Measurements from ENCODE around the gene NPIPA2. TPM values are rescaled to one million over a fixed set of nuclear protein-coding genes. Genes with fewer than 3 reads are reported as not detected.

The NPIPA2 gene
- total RNA-seq = not detected in 2 replicates

DNA sequence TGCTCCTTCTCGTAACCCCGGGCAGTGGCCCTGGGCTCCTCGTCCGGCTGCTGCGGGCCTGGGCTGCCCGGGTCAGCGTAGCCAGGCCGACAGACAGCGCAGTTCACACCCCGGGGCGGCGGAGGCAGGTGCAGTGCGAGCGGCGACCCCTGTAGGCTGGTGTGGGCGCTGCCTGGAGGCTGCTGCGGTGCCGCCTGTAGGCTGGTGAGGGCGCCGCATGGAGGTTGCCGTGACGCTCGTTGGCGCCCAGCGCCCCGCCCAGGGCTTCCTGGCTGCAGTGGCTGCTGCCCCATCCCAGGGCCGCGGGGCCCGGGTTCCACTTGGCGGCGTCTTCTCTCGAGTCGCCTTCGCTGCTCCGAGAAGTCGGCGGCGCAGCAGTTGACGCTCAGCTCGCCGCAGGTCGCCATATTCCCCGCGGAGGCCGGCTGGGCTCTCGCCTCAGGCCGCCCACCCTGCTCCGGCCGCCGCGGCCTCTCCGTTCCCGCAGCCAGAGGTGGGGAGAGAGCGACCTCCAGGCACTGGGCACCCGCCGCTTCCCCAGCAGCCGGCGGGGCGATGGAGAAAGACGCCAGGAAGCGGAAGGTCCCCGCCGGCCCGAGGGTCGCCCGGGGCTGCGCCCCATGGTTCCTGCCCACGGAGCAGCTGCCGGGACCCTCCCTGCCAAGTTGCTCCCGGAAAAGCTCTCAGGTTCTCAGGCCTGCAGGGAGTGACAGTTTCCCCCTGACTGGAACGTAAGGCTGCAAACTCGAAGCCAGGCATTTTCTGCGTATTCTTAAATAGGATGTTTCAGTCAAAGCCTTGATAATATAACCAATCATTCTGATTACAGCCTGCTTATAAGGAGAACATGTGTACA lies at the start of gene NPIPA2:
TSS of gene NPIPA2 (plus strand) at position 261 of the 856 bp plus-strand sequence. CDS start 5,533 bp downstream, outside the sequence.

GRCh38 chr16:14694129-14694528 lies 48.2 kb upstream of the NPIPA2 start, which contains the start of gene PLA2G10:
TSS of gene PLA2G10 (minus strand) at chr16:14694308. CDS start at chr16:14694229, 79 bp downstream.

DNA sequence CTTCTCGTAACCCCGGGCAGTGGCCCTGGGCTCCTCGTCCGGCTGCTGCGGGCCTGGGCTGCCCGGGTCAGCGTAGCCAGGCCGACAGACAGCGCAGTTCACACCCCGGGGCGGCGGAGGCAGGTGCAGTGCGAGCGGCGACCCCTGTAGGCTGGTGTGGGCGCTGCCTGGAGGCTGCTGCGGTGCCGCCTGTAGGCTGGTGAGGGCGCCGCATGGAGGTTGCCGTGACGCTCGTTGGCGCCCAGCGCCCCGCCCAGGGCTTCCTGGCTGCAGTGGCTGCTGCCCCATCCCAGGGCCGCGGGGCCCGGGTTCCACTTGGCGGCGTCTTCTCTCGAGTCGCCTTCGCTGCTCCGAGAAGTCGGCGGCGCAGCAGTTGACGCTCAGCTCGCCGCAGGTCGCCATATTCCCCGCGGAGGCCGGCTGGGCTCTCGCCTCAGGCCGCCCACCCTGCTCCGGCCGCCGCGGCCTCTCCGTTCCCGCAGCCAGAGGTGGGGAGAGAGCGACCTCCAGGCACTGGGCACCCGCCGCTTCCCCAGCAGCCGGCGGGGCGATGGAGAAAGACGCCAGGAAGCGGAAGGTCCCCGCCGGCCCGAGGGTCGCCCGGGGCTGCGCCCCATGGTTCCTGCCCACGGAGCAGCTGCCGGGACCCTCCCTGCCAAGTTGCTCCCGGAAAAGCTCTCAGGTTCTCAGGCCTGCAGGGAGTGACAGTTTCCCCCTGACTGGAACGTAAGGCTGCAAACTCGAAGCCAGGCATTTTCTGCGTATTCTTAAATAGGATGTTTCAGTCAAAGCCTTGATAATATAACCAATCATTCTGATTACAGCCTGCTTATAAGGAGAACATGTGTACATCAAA lies 38.9 kb upstream of the NPIPA2 start, which contains the start of gene NPIPA3:
TSS of gene NPIPA3 (plus strand) at position 256 of the 856 bp plus-strand sequence. CDS start 5,533 bp downstream, outside the sequence.

Other genes starting within 250 kb of the NPIPA2 start
- gene PARN, start 112.3 kb upstream of the NPIPA2 start, total RNA-seq = 13.0 and 25.1 TPM in 2 replicates
- 59.2 and 68.0 TPM in 2 replicates for gene BFAR, start 109.6 kb upstream of the NPIPA2 start, total RNA-seq
- gene PLA2G10, start 48.2 kb upstream of the NPIPA2 start, total RNA-seq = not detected in 2 replicates
- not detected in 2 replicates for gene NPIPA3, start 39.1 kb upstream of the NPIPA2 start, total RNA-seq
- 72.0 and 111 TPM in 2 replicates for gene NOMO1, start 91.2 kb downstream of the NPIPA2 start, total RNA-seq
- 47.1 and 53.0 TPM in 2 replicates for gene NPIPA1, start 194.9 kb downstream of the NPIPA2 start, total RNA-seq
- gene PDXDC1, start 232.5 kb downstream of the NPIPA2 start, total RNA-seq = 58.5 and 65.9 TPM in 2 replicates

All from cardiac atrium fibroblast (primary cell).